HFF-Myc (cell line): ENCODE results near the gene NPTN.

Source experiments
- DNase-seq: peaks from one replicate; pipeline ENCODE4 v3.0.0-alpha.2; 2011; ENCODE audit warnings: low read depth; ENCODE audit errors: extremely low read depth
- H3K4me3 ChIP-seq: replicated peaks from 2 replicates; pipeline ENCODE4 v1.5.1; 2011; ENCODE audit warnings: low read depth, mild to moderate bottlenecking, control low read depth, low read length
- CTCF ChIP-seq: IDR thresholded peaks from 2 replicates; pipeline ENCODE4 v1.5.1; 2012; ENCODE audit warnings: mild to moderate bottlenecking, low read depth, low read length, control low read depth; ENCODE audit errors: missing control alignments

Gene NPTN

GRCh38 chr15:73633111-73633990 lies at the start of gene NPTN:
Gene NPTN, minus strand, starts transcription at chr15:73633389. Its CDS starts 174 bp downstream, at chr15:73633215.
- peak; percentile 86 for DNase-seq
- no peak for TF ChIP-seq CTCF
- H3K4me3 ChIP-seq = peak within 1 kb of the TSS; percentile 87

GRCh38 chr15:73682600-73683090 lies 49.5 kb upstream of the NPTN start:
- TF ChIP-seq CTCF = no peak
- no peak for DNase-seq
- no peak overlapping the region for H3K4me3 ChIP-seq

- no peak for DNase-seq
- H3K4me3 ChIP-seq = no peak overlapping the region
- TF ChIP-seq CTCF = no peak
Measured at GRCh38 chr15:73681856-73682599, 48.8 kb upstream of the NPTN start.

GRCh38 chr15:73681063-73681462 lies 47.9 kb upstream of the NPTN start:
- H3K4me3 ChIP-seq = no peak overlapping the region
- DNase-seq = no peak
- TF ChIP-seq CTCF = no peak

GRCh38 chr15:73680549-73680948 lies 47.4 kb upstream of the NPTN start:
- TF ChIP-seq CTCF = no peak
- DNase-seq = no peak
- H3K4me3 ChIP-seq = no peak overlapping the region

GRCh38 chr15:73679964-73680363 lies 46.8 kb upstream of the NPTN start:
- no peak for DNase-seq
- no peak for TF ChIP-seq CTCF
- no peak overlapping the region for H3K4me3 ChIP-seq
